ENCODE measurements around the gene SERPINA3.

SERPINA3 gene

GRCh38 chr14:94620597-94620996 is 8.4 kb downstream of the SERPINA3 start:
- no peaks in the 10 kb centered on the region for H3K36me3 ChIP-seq (ENCODE audit: control insufficient read depth, insufficient read depth, low read length)
- DNase-seq = no peak
- H3K4me1 ChIP-seq (ENCODE audit: control insufficient read depth, insufficient read depth, low read length, poor library complexity, severe bottlenecking) = no peaks in the 10 kb centered on the region
- no peak overlapping the region for H3K27ac ChIP-seq (ENCODE audit: insufficient read depth, low read length, poor library complexity, severe bottlenecking)
- no peak overlapping the region for H3K4me3 ChIP-seq (ENCODE audit: insufficient read depth, low read depth, low read length, poor library complexity, severe bottlenecking)
- no peaks in the 10 kb centered on the region for H3K9me3 ChIP-seq (ENCODE audit: control insufficient read depth, low read length)
- no peaks in the 10 kb centered on the region for H3K27me3 ChIP-seq (replicated peaks; ENCODE audit: control insufficient read depth, insufficient read depth, low read length, poor library complexity, severe bottlenecking)

- no peaks in the 10 kb centered on the region for H3K9me3 ChIP-seq (ENCODE audit: control insufficient read depth, low read length)
- no peaks in the 10 kb centered on the region for H3K36me3 ChIP-seq (ENCODE audit: control insufficient read depth, insufficient read depth, low read length)
- no peak overlapping the region for H3K27ac ChIP-seq (ENCODE audit: insufficient read depth, low read length, poor library complexity, severe bottlenecking)
- H3K27me3 ChIP-seq (replicated peaks; ENCODE audit: control insufficient read depth, insufficient read depth, low read length, poor library complexity, severe bottlenecking) = no peaks in the 10 kb centered on the region
- no peak for DNase-seq
- no peak overlapping the region for H3K4me3 ChIP-seq (ENCODE audit: insufficient read depth, low read depth, low read length, poor library complexity, severe bottlenecking)
- no peaks in the 10 kb centered on the region for H3K4me1 ChIP-seq (ENCODE audit: control insufficient read depth, insufficient read depth, low read length, poor library complexity, severe bottlenecking)
Observed at GRCh38 chr14:94621358-94622134, 9.4 kb downstream of the SERPINA3 start.

GRCh38 chr14:94622653-94623421 is 10.6 kb downstream of the SERPINA3 start:
- no peaks in the 10 kb centered on the region for H3K4me1 ChIP-seq (ENCODE audit: control insufficient read depth, insufficient read depth, low read length, poor library complexity, severe bottlenecking)

GRCh38 chr14:94623422-94623809 is 11.2 kb downstream of the SERPINA3 start:
- Histone ChIP-seq H3K4me1 (ENCODE audit: control insufficient read depth, insufficient read depth, low read length, poor library complexity, severe bottlenecking) (no peaks in the 10 kb centered on the region), H3K9me3 (ENCODE audit: control insufficient read depth, low read length) (no peaks in the 10 kb centered on the region), H3K27ac (ENCODE audit: insufficient read depth, low read length, poor library complexity, severe bottlenecking) (no peak overlapping the region), H3K4me3 (ENCODE audit: insufficient read depth, low read depth, low read length, poor library complexity, severe bottlenecking) (no peak overlapping the region), H3K36me3 (ENCODE audit: control insufficient read depth, insufficient read depth, low read length) (no peaks in the 10 kb centered on the region), H3K27me3 (replicated peaks; ENCODE audit: control insufficient read depth, insufficient read depth, low read length, poor library complexity, severe bottlenecking) (no peaks in the 10 kb centered on the region)
- no peak for DNase-seq

More at GRCh38 chr14:94622653-94623421, 10.6 kb downstream of the SERPINA3 start:
- Histone ChIP-seq H3K27ac (ENCODE audit: insufficient read depth, low read length, poor library complexity, severe bottlenecking) (no peak overlapping the region), H3K9me3 (ENCODE audit: control insufficient read depth, low read length) (no peaks in the 10 kb centered on the region), H3K4me3 (ENCODE audit: insufficient read depth, low read depth, low read length, poor library complexity, severe bottlenecking) (no peak overlapping the region), H3K27me3 (replicated peaks; ENCODE audit: control insufficient read depth, insufficient read depth, low read length, poor library complexity, severe bottlenecking) (no peaks in the 10 kb centered on the region), H3K36me3 (ENCODE audit: control insufficient read depth, insufficient read depth, low read length) (no peaks in the 10 kb centered on the region)
- DNase-seq = no peak

GRCh38 chr14:94623856-94624499 is 11.8 kb downstream of the SERPINA3 start:
- no peaks in the 10 kb centered on the region for H3K4me1 ChIP-seq (ENCODE audit: control insufficient read depth, insufficient read depth, low read length, poor library complexity, severe bottlenecking)
- H3K27ac ChIP-seq (ENCODE audit: insufficient read depth, low read length, poor library complexity, severe bottlenecking) = no peak overlapping the region
- no peaks in the 10 kb centered on the region for H3K9me3 ChIP-seq (ENCODE audit: control insufficient read depth, low read length)
- no peaks in the 10 kb centered on the region for H3K27me3 ChIP-seq (replicated peaks; ENCODE audit: control insufficient read depth, insufficient read depth, low read length, poor library complexity, severe bottlenecking)
- H3K4me3 ChIP-seq (ENCODE audit: insufficient read depth, low read depth, low read length, poor library complexity, severe bottlenecking) = no peak overlapping the region
- no peak for DNase-seq
- H3K36me3 ChIP-seq (ENCODE audit: control insufficient read depth, insufficient read depth, low read length) = no peaks in the 10 kb centered on the region

- Histone ChIP-seq H3K9me3 (ENCODE audit: control insufficient read depth, low read length) (no peaks in the 10 kb centered on the region), H3K4me3 (ENCODE audit: insufficient read depth, low read depth, low read length, poor library complexity, severe bottlenecking) (no peak overlapping the region), H3K27ac (ENCODE audit: insufficient read depth, low read length, poor library complexity, severe bottlenecking) (no peak overlapping the region), H3K4me1 (ENCODE audit: control insufficient read depth, insufficient read depth, low read length, poor library complexity, severe bottlenecking) (no peaks in the 10 kb centered on the region), H3K27me3 (replicated peaks; ENCODE audit: control insufficient read depth, insufficient read depth, low read length, poor library complexity, severe bottlenecking) (no peaks in the 10 kb centered on the region), H3K36me3 (ENCODE audit: control insufficient read depth, insufficient read depth, low read length) (no peaks in the 10 kb centered on the region)
- no peak for DNase-seq
Observed at GRCh38 chr14:94624537-94625352, 12.6 kb downstream of the SERPINA3 start.

- H3K27ac ChIP-seq (ENCODE audit: insufficient read depth, low read length, poor library complexity, severe bottlenecking) = no peak overlapping the region
- H3K4me1 ChIP-seq (ENCODE audit: control insufficient read depth, insufficient read depth, low read length, poor library complexity, severe bottlenecking) = no peaks in the 10 kb centered on the region
- H3K36me3 ChIP-seq (ENCODE audit: control insufficient read depth, insufficient read depth, low read length) = no peaks in the 10 kb centered on the region
- no peaks in the 10 kb centered on the region for H3K9me3 ChIP-seq (ENCODE audit: control insufficient read depth, low read length)
- no peaks in the 10 kb centered on the region for H3K27me3 ChIP-seq (replicated peaks; ENCODE audit: control insufficient read depth, insufficient read depth, low read length, poor library complexity, severe bottlenecking)
- H3K4me3 ChIP-seq (ENCODE audit: insufficient read depth, low read depth, low read length, poor library complexity, severe bottlenecking) = no peak overlapping the region
- no peak for DNase-seq
Observed at GRCh38 chr14:94625353-94625635, 13.1 kb downstream of the SERPINA3 start.

GRCh38 chr14:94628578-94628977 is 16.4 kb downstream of the SERPINA3 start:
- Histone ChIP-seq H3K9me3 (ENCODE audit: control insufficient read depth, low read length) (no peaks in the 10 kb centered on the region), H3K27ac (ENCODE audit: insufficient read depth, low read length, poor library complexity, severe bottlenecking) (no peak overlapping the region), H3K36me3 (ENCODE audit: control insufficient read depth, insufficient read depth, low read length) (no peaks in the 10 kb centered on the region), H3K4me1 (ENCODE audit: control insufficient read depth, insufficient read depth, low read length, poor library complexity, severe bottlenecking) (no peaks in the 10 kb centered on the region), H3K27me3 (replicated peaks; ENCODE audit: control insufficient read depth, insufficient read depth, low read length, poor library complexity, severe bottlenecking) (no peaks in the 10 kb centered on the region), H3K4me3 (ENCODE audit: insufficient read depth, low read depth, low read length, poor library complexity, severe bottlenecking) (no peak overlapping the region)
- DNase-seq = no peak

- Histone ChIP-seq H3K27me3 (replicated peaks; ENCODE audit: control insufficient read depth, insufficient read depth, low read length, poor library complexity, severe bottlenecking) (no peaks in the 10 kb centered on the region), H3K4me3 (ENCODE audit: insufficient read depth, low read depth, low read length, poor library complexity, severe bottlenecking) (no peak overlapping the region), H3K4me1 (ENCODE audit: control insufficient read depth, insufficient read depth, low read length, poor library complexity, severe bottlenecking) (no peaks in the 10 kb centered on the region), H3K27ac (ENCODE audit: insufficient read depth, low read length, poor library complexity, severe bottlenecking) (no peak overlapping the region), H3K36me3 (ENCODE audit: control insufficient read depth, insufficient read depth, low read length) (no peaks in the 10 kb centered on the region), H3K9me3 (ENCODE audit: control insufficient read depth, low read length) (no peaks in the 10 kb centered on the region)
- DNase-seq = no peak
Observed at GRCh38 chr14:94630396-94630795, 18.2 kb downstream of the SERPINA3 start.

Measured in effector memory CD4-positive, alpha-beta T cell (primary cell).